Activated T-helper 17 cell treated with anti-CD3 and anti-CD28 coated beads, Interleukin-2, amount 50 U/mL, for 72 hours (primary cell): ENCODE data around the gene C1QTNF2. TPM values are rescaled to one million over a fixed set of nuclear protein-coding genes. Genes with fewer than 3 reads are reported as not detected.

Experiments used
- ATAC-seq: fragments of 150-1000 bp; cut with Tn5 transposase; replicated peaks from 2 replicates; pipeline ENCODE4 v1.10.0; 2021; ENCODE audit warnings: mild to moderate bottlenecking, moderate library complexity
- H3K27ac Mint-ChIP-seq: one replicate; pipeline ENCODE4 v1.8.0; 2022; ENCODE audit warnings: mixed read lengths
- H3K27me3 Mint-ChIP-seq: one replicate; pipeline ENCODE4 v1.8.0; 2022; ENCODE audit warnings: mixed read lengths
- H3K36me3 Mint-ChIP-seq: one replicate; pipeline ENCODE4 v1.8.0; 2022; ENCODE audit warnings: low read depth, mild to moderate bottlenecking, mixed read lengths
- H3K4me1 Mint-ChIP-seq: one replicate; pipeline ENCODE4 v1.8.0; 2022; ENCODE audit warnings: mixed read lengths
- H3K4me3 Mint-ChIP-seq: one replicate; pipeline ENCODE4 v1.8.0; 2022; ENCODE audit warnings: mild to moderate bottlenecking, mixed read lengths
- H3K9me3 Mint-ChIP-seq: one replicate; pipeline ENCODE4 v1.8.0; 2022; ENCODE audit warnings: mixed read lengths
- total RNA-seq, 2 donors: library from RNA; stranded (reverse); gene quantifications; one replicate each; pipeline ENCODE4 v1.2.3, GENCODE V29; 2022

The C1QTNF2 gene
- total RNA-seq, 2 donors from 2014 or later = not detected

- no peaks in the 10 kb centered on the region for H3K36me3 Mint-ChIP-seq
- H3K27me3 Mint-ChIP-seq = peaks cover 10% of the 10 kb centered on the region
- H3K27ac Mint-ChIP-seq = no peak overlapping the region
- H3K9me3 Mint-ChIP-seq = peaks cover 4% of the 10 kb centered on the region
- no peaks in the 10 kb centered on the region for H3K4me1 Mint-ChIP-seq
- no peak overlapping the region for H3K4me3 Mint-ChIP-seq
- ATAC-seq = no peak
These were observed 11.9 kb upstream of the C1QTNF2 start for GRCh38 chr5:160382346-160382745.

- Mint-ChIP-seq H3K4me3 (no peak overlapping the region), H3K27ac (no peak overlapping the region), H3K36me3 (no peaks in the 10 kb centered on the region), H3K27me3 (peaks cover 18% of the 10 kb centered on the region), H3K9me3 (no peaks in the 10 kb centered on the region), H3K4me1 (no peaks in the 10 kb centered on the region)
- no peak for ATAC-seq
These were observed 9.6 kb upstream of the C1QTNF2 start for GRCh38 chr5:160380041-160380440.

GRCh38 chr5:160379511-160379910, 9.1 kb upstream of the C1QTNF2 start:
- Mint-ChIP-seq H3K4me1 (no peaks in the 10 kb centered on the region), H3K36me3 (no peaks in the 10 kb centered on the region)

GRCh38 chr5:160378330-160378729, 7.9 kb upstream of the C1QTNF2 start:
- Mint-ChIP-seq H3K27me3 (peaks cover 29% of the 10 kb centered on the region), H3K36me3 (no peaks in the 10 kb centered on the region), H3K4me1 (no peaks in the 10 kb centered on the region), H3K4me3 (no peak overlapping the region), H3K27ac (no peak overlapping the region), H3K9me3 (no peaks in the 10 kb centered on the region)
- ATAC-seq = no peak

More at GRCh38 chr5:160379511-160379910, 9.1 kb upstream of the C1QTNF2 start:
- Mint-ChIP-seq H3K27me3 (peaks cover 21% of the 10 kb centered on the region), H3K27ac (no peak overlapping the region), H3K4me3 (no peak overlapping the region), H3K9me3 (no peaks in the 10 kb centered on the region)
- ATAC-seq = no peak

- Mint-ChIP-seq H3K4me1 (no peaks in the 10 kb centered on the region), H3K9me3 (no peaks in the 10 kb centered on the region), H3K27me3 (peaks cover 34% of the 10 kb centered on the region), H3K4me3 (no peak overlapping the region), H3K27ac (no peak overlapping the region), H3K36me3 (no peaks in the 10 kb centered on the region)
- ATAC-seq = no peak
These were observed 7.2 kb upstream of the C1QTNF2 start for GRCh38 chr5:160377651-160378050.

GRCh38 chr5:160376416-160376815, 6.0 kb upstream of the C1QTNF2 start:
- peaks cover 44% of the 10 kb centered on the region for H3K27me3 Mint-ChIP-seq
- no peaks in the 10 kb centered on the region for H3K9me3 Mint-ChIP-seq
- H3K4me3 Mint-ChIP-seq = no peak overlapping the region
- no peak for ATAC-seq
- H3K4me1 Mint-ChIP-seq = no peaks in the 10 kb centered on the region
- no peak overlapping the region for H3K27ac Mint-ChIP-seq
- H3K36me3 Mint-ChIP-seq = no peaks in the 10 kb centered on the region

- Mint-ChIP-seq H3K27me3 (peaks cover 51% of the 10 kb centered on the region), H3K27ac (no peak overlapping the region), H3K36me3 (no peaks in the 10 kb centered on the region), H3K9me3 (no peaks in the 10 kb centered on the region), H3K4me3 (no peak overlapping the region), H3K4me1 (peaks cover 3% of the 10 kb centered on the region)
- ATAC-seq = no peak
These were observed 5.3 kb upstream of the C1QTNF2 start for GRCh38 chr5:160375701-160376100.

- no peaks in the 10 kb centered on the region for H3K36me3 Mint-ChIP-seq
- peaks cover 54% of the 10 kb centered on the region for H3K27me3 Mint-ChIP-seq
- H3K27ac Mint-ChIP-seq = no peak overlapping the region
- H3K4me1 Mint-ChIP-seq = peaks cover 3% of the 10 kb centered on the region
- ATAC-seq = no peak
- H3K4me3 Mint-ChIP-seq = no peak overlapping the region
- no peaks in the 10 kb centered on the region for H3K9me3 Mint-ChIP-seq
These were observed 4.7 kb upstream of the C1QTNF2 start for GRCh38 chr5:160375166-160375565.

GRCh38 chr5:160371294-160371693, 868 bp upstream of the C1QTNF2 start:
- peaks cover 68% of the 10 kb centered on the region for H3K27me3 Mint-ChIP-seq
- H3K27ac Mint-ChIP-seq = no peak overlapping the region
- H3K4me3 Mint-ChIP-seq = peak overlapping the region; percentile 52
- no peak for ATAC-seq
- no peaks in the 10 kb centered on the region for H3K36me3 Mint-ChIP-seq
- H3K4me1 Mint-ChIP-seq = peaks cover 12% of the 10 kb centered on the region
- no peaks in the 10 kb centered on the region for H3K9me3 Mint-ChIP-seq

- H3K27me3 Mint-ChIP-seq = peaks cover 70% of the 10 kb centered on the region
- no peak for ATAC-seq
- H3K4me3 Mint-ChIP-seq = peak overlapping the region; percentile 52
These were observed 248 bp upstream of the C1QTNF2 start for GRCh38 chr5:160370713-160371034.

GRCh38 chr5:160367885-160368284, 2.5 kb downstream of the C1QTNF2 start:
- Mint-ChIP-seq H3K27ac (no peak overlapping the region), H3K36me3 (no peaks in the 10 kb centered on the region), H3K9me3 (no peaks in the 10 kb centered on the region), H3K27me3 (peaks cover 59% of the 10 kb centered on the region), H3K4me1 (peaks cover 12% of the 10 kb centered on the region), H3K4me3 (no peak overlapping the region)
- no peak for ATAC-seq

More at GRCh38 chr5:160370713-160371034, 248 bp upstream of the C1QTNF2 start:
- Mint-ChIP-seq H3K9me3 (no peaks in the 10 kb centered on the region), H3K27ac (no peak overlapping the region), H3K36me3 (no peaks in the 10 kb centered on the region), H3K4me1 (peaks cover 12% of the 10 kb centered on the region)

GRCh38 chr5:160367261-160367660, 3.2 kb downstream of the C1QTNF2 start:
- Mint-ChIP-seq H3K4me1 (peaks cover 12% of the 10 kb centered on the region), H3K9me3 (no peaks in the 10 kb centered on the region), H3K4me3 (no peak overlapping the region), H3K36me3 (no peaks in the 10 kb centered on the region), H3K27me3 (peaks cover 55% of the 10 kb centered on the region), H3K27ac (no peak overlapping the region)
- no peak for ATAC-seq

GRCh38 chr5:160366230-160366629, 4.2 kb downstream of the C1QTNF2 start:
- Mint-ChIP-seq H3K4me3 (no peak overlapping the region), H3K27me3 (peaks cover 56% of the 10 kb centered on the region), H3K9me3 (no peaks in the 10 kb centered on the region), H3K27ac (no peak overlapping the region), H3K4me1 (peaks cover 12% of the 10 kb centered on the region), H3K36me3 (no peaks in the 10 kb centered on the region)
- ATAC-seq = no peak

- ATAC-seq = no peak
- no peaks in the 10 kb centered on the region for H3K36me3 Mint-ChIP-seq
- no peaks in the 10 kb centered on the region for H3K4me1 Mint-ChIP-seq
- H3K27ac Mint-ChIP-seq = no peak overlapping the region
- H3K9me3 Mint-ChIP-seq = no peaks in the 10 kb centered on the region
- H3K27me3 Mint-ChIP-seq = peaks cover 43% of the 10 kb centered on the region
- H3K4me3 Mint-ChIP-seq = no peak overlapping the region
These were observed 6.6 kb downstream of the C1QTNF2 start for GRCh38 chr5:160363660-160364395.

- Mint-ChIP-seq H3K36me3 (no peaks in the 10 kb centered on the region), H3K27me3 (peaks cover 38% of the 10 kb centered on the region), H3K27ac (no peak overlapping the region), H3K9me3 (no peaks in the 10 kb centered on the region), H3K4me3 (no peak overlapping the region), H3K4me1 (no peaks in the 10 kb centered on the region)
- ATAC-seq = no peak
These were observed 7.2 kb downstream of the C1QTNF2 start for GRCh38 chr5:160363211-160363610.
